Measurements from ENCODE around the gene LYVE1. TPM values are rescaled to one million over a fixed set of nuclear protein-coding genes. Genes with fewer than 3 reads are reported as not detected.

Gene LYVE1
- total and polyA plus RNA-seq, 4 donors, result 12.5 to 56.5 (median 31.3) TPM

GRCh38 chr11:10604340-10604748 is 35.9 kb upstream of the LYVE1 start:
- Histone ChIP-seq H3K27ac (ENCODE audit: low read depth, low read length) (no peak overlapping the region), H3K4me1 (ENCODE audit: control insufficient read depth, insufficient read depth, low read length) (peaks cover 9% of the 10 kb centered on the region), H3K9me3 (ENCODE audit: control insufficient read depth, insufficient read depth, low read length) (no peaks in the 10 kb centered on the region), H3K36me3 (ENCODE audit: control insufficient read depth, insufficient read depth, low read length) (no peaks in the 10 kb centered on the region), H3K27me3 (ENCODE audit: control insufficient read depth, insufficient read depth, low read length) (no peaks in the 10 kb centered on the region), H3K4me3 (ENCODE audit: low read depth, low read length) (no peak overlapping the region)
- 75% methylated on average over 8 of the region's 9 CpGs for WGBS (ENCODE audit: insufficient coverage)
- DNase-seq (ENCODE audit: low read depth in 4 of 6, low spot score in 6 of 6), result no peak

- no peaks in the 10 kb centered on the region for H3K27me3 ChIP-seq (ENCODE audit: control insufficient read depth, insufficient read depth, low read length)
- H3K4me1 ChIP-seq (ENCODE audit: control insufficient read depth, insufficient read depth, low read length), result peaks cover 9% of the 10 kb centered on the region
- WGBS (ENCODE audit: insufficient coverage), result 97% methylated on average over 3 of the region's 5 CpGs
- H3K9me3 ChIP-seq (ENCODE audit: control insufficient read depth, insufficient read depth, low read length), result no peaks in the 10 kb centered on the region
- H3K27ac ChIP-seq (ENCODE audit: low read depth, low read length), result no peak overlapping the region
- no peak for DNase-seq (ENCODE audit: low read depth in 4 of 6, low spot score in 6 of 6)
- no peaks in the 10 kb centered on the region for H3K36me3 ChIP-seq (ENCODE audit: control insufficient read depth, insufficient read depth, low read length)
- no peak overlapping the region for H3K4me3 ChIP-seq (ENCODE audit: low read depth, low read length)
Measured at GRCh38 chr11:10603721-10604297, 35.3 kb upstream of the LYVE1 start.

DNA sequence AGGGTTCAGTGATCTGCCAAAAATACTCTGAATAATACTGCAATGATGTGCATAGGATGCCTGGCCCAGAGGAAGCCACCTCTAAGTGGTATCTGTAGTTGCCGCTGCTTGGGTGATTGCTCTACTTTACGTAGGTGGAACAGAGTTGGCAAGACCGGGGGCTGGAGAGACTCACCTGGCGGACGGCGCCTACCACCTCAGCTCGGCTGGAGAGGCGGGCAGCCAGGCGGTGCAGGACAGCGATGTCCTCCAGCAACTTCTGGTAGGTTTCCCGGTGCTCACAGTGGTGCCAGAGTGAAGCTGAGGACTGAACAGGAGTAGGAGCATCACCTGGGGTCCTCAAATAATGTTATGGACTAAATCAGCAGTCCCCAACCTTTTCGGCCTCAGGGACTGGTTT is 34.5 kb upstream of the LYVE1 start:
- Histone ChIP-seq H3K4me1 (ENCODE audit: control insufficient read depth, insufficient read depth, low read length) (peaks cover 9% of the 10 kb centered on the region), H3K36me3 (ENCODE audit: control insufficient read depth, insufficient read depth, low read length) (no peaks in the 10 kb centered on the region), H3K9me3 (ENCODE audit: control insufficient read depth, insufficient read depth, low read length) (no peaks in the 10 kb centered on the region), H3K27ac (ENCODE audit: low read depth, low read length) (no peak overlapping the region), H3K4me3 (ENCODE audit: low read depth, low read length) (no peak overlapping the region), H3K27me3 (ENCODE audit: control insufficient read depth, insufficient read depth, low read length) (no peaks in the 10 kb centered on the region)
- DNase-seq (ENCODE audit: low read depth in 4 of 6, low spot score in 6 of 6), result no peak
- 99% methylated on average over 11 of the region's 12 CpGs for WGBS (ENCODE audit: insufficient coverage)

GRCh38 chr11:10602366-10602765 is 33.9 kb upstream of the LYVE1 start:
- no peaks in the 10 kb centered on the region for H3K36me3 ChIP-seq (ENCODE audit: control insufficient read depth, insufficient read depth, low read length)
- no peak for DNase-seq (ENCODE audit: low read depth in 4 of 6, low spot score in 6 of 6)
- H3K4me1 ChIP-seq (ENCODE audit: control insufficient read depth, insufficient read depth, low read length), result peaks cover 9% of the 10 kb centered on the region
- 87% methylated on average over 5 of the region's 7 CpGs for WGBS (ENCODE audit: insufficient coverage)
- no peak overlapping the region for H3K4me3 ChIP-seq (ENCODE audit: low read depth, low read length)
- H3K27me3 ChIP-seq (ENCODE audit: control insufficient read depth, insufficient read depth, low read length), result no peaks in the 10 kb centered on the region
- H3K9me3 ChIP-seq (ENCODE audit: control insufficient read depth, insufficient read depth, low read length), result no peaks in the 10 kb centered on the region
- H3K27ac ChIP-seq (ENCODE audit: low read depth, low read length), result no peak overlapping the region

DNA sequence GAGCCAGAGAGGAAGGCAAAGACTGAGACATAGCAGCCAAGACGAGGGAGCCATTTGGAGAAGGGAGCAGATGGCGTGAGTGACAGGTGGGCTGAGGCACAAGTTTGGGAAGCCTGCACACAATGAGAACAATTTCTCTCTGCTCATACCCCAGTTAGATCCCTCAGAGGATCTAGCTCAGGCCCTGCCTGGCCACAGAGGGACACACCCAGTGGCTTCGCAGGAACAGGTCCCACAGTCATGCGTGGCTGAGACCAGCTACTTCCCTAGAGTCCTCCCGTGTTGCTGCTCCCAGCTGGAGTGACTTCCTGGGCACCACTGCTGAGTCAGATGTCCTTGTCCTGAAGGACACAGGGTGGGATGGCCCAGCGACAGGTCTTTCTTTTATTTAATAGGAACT is 33.4 kb upstream of the LYVE1 start:
- no peaks in the 10 kb centered on the region for H3K36me3 ChIP-seq (ENCODE audit: control insufficient read depth, insufficient read depth, low read length)
- no peaks in the 10 kb centered on the region for H3K9me3 ChIP-seq (ENCODE audit: control insufficient read depth, insufficient read depth, low read length)
- H3K4me3 ChIP-seq (ENCODE audit: low read depth, low read length), result no peak overlapping the region
- WGBS (ENCODE audit: insufficient coverage), result 89% methylated on average over 6 of the region's 6 CpGs
- H3K4me1 ChIP-seq (ENCODE audit: control insufficient read depth, insufficient read depth, low read length), result peaks cover 5% of the 10 kb centered on the region
- no peak for DNase-seq (ENCODE audit: low read depth in 4 of 6, low spot score in 6 of 6)
- no peaks in the 10 kb centered on the region for H3K27me3 ChIP-seq (ENCODE audit: control insufficient read depth, insufficient read depth, low read length)
- no peak overlapping the region for H3K27ac ChIP-seq (ENCODE audit: low read depth, low read length)

DNA sequence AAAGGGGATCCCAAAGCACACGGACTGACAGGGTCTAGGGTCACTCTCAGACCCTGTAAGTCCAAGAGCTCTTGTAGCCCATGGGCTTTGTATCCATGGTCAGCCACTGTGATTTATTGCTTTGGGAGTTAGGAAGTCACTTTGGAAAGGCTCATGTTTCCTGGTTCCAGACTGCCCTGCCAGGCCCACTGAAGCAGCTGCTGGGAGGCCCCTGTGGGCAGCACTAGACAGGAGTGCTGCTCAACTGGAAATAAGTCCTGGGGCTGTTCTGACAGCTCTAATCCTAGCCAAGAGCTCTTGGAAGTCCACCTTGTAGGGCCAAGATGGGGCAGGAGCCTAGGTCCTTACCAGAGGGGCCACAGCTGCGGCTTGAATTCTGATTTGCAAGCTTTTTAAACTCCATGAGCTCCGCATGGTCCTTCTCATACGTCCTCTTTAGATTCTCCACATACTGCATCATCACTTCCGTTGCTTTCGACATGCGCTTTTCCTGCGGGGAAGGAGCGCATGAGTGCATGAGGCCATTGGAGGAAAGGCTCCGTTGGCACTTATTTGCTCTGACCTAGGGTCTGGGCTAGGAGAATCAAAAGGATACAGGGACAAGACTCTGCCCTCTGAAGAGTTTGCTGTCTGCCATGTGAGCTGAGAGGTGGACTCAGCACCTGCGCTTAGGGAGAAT is 32.2 kb upstream of the LYVE1 start:
- 88% methylated on average over 9 of the region's 11 CpGs for WGBS (ENCODE audit: insufficient coverage)
- Histone ChIP-seq H3K4me3 (ENCODE audit: low read depth, low read length) (no peak overlapping the region), H3K27me3 (ENCODE audit: control insufficient read depth, insufficient read depth, low read length) (no peaks in the 10 kb centered on the region), H3K27ac (ENCODE audit: low read depth, low read length) (no peak overlapping the region), H3K36me3 (ENCODE audit: control insufficient read depth, insufficient read depth, low read length) (no peaks in the 10 kb centered on the region), H3K4me1 (ENCODE audit: control insufficient read depth, insufficient read depth, low read length) (peaks cover 5% of the 10 kb centered on the region), H3K9me3 (ENCODE audit: control insufficient read depth, insufficient read depth, low read length) (no peaks in the 10 kb centered on the region)
- DNase-seq (ENCODE audit: low read depth in 4 of 6, low spot score in 6 of 6), result no peak

DNA sequence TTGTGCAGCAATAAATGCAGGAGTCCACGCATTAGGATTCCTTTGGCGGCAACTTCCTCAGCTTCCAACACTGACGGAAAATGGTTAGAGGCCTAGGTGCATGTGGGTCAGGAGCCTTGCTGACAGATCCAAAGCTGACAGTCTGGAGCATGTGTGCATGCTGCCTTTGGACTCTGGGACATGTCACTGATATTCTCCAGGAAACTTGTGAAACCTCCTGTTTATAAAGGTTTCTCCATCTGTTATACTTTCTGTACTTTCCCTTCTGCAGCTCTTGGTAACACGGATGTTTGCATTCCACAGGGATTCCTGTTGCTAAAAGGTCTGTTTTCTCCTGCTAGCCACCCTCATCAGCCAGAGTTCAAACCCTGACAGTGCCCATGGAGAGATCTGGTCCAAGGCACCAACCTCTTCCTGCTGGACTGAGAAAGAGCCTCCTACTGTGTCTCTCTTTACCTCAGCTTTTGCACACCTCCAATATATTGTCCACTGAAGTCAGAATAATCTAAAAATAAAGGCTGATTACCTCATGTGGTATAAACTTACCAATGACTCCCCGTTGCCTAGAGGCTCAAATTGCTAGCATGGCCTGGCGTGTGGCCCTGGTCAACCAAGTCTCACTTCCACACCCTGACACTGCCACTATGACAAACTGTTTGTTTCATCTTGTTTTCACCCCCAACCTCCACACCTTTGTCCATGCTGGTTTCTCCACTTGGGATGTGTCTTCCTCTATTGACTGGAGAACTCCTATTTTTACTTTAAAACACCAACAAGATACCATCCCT is 31.1 kb upstream of the LYVE1 start:
- H3K4me1 ChIP-seq (ENCODE audit: control insufficient read depth, insufficient read depth, low read length), result peaks cover 5% of the 10 kb centered on the region
- no peak overlapping the region for H3K27ac ChIP-seq (ENCODE audit: low read depth, low read length)
- 81% methylated on average over 6 of the region's 6 CpGs for WGBS (ENCODE audit: insufficient coverage)

GRCh38 chr11:10598816-10599215 is 30.4 kb upstream of the LYVE1 start:
- no peaks in the 10 kb centered on the region for H3K9me3 ChIP-seq (ENCODE audit: control insufficient read depth, insufficient read depth, low read length)
- no peak overlapping the region for H3K27ac ChIP-seq (ENCODE audit: low read depth, low read length)
- no peak overlapping the region for H3K4me3 ChIP-seq (ENCODE audit: low read depth, low read length)
- DNase-seq (ENCODE audit: low read depth in 4 of 6, low spot score in 6 of 6), result no peak
- WGBS (ENCODE audit: insufficient coverage), result 80% methylated on average over 4 of the region's 6 CpGs
- H3K4me1 ChIP-seq (ENCODE audit: control insufficient read depth, insufficient read depth, low read length), result peaks cover 5% of the 10 kb centered on the region
- H3K27me3 ChIP-seq (ENCODE audit: control insufficient read depth, insufficient read depth, low read length), result no peaks in the 10 kb centered on the region
- H3K36me3 ChIP-seq (ENCODE audit: control insufficient read depth, insufficient read depth, low read length), result no peaks in the 10 kb centered on the region

More for the DNA sequence above, 31.1 kb upstream of the LYVE1 start:
- Histone ChIP-seq H3K36me3 (ENCODE audit: control insufficient read depth, insufficient read depth, low read length) (no peaks in the 10 kb centered on the region), H3K9me3 (ENCODE audit: control insufficient read depth, insufficient read depth, low read length) (no peaks in the 10 kb centered on the region), H3K4me3 (ENCODE audit: low read depth, low read length) (no peak overlapping the region), H3K27me3 (ENCODE audit: control insufficient read depth, insufficient read depth, low read length) (no peaks in the 10 kb centered on the region)
- DNase-seq (ENCODE audit: low read depth in 4 of 6, low spot score in 6 of 6), result no peak

DNA sequence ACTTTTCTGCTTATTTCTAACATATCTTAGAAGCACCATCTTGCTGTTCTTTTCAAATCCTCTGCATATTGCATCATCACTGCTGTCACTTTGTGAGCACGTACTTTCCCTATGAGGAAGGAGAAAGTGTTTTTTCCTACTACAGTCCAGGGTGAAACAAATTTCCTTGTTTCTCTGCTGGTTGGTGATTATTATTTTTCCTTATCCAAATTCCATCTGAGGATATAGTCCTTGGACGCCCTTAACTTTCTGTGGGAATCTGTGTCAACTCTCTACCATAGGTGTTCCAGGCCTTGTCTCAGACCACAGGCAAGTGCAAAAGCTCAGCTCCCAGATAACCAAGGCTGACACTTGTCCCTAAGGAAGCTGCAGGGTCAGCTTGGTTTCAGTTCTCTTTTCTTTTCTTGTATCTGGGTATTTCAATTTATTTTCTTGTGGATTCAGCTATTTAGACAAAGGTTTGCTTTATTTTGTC is 29.4 kb upstream of the LYVE1 start:
- no peak for DNase-seq (ENCODE audit: low read depth in 4 of 6, low spot score in 6 of 6)
- no peak overlapping the region for H3K4me3 ChIP-seq (ENCODE audit: low read depth, low read length)
- WGBS (ENCODE audit: insufficient coverage), result 100% methylated on average over 1 of the region's 2 CpGs
- peaks cover 5% of the 10 kb centered on the region for H3K4me1 ChIP-seq (ENCODE audit: control insufficient read depth, insufficient read depth, low read length)
- H3K36me3 ChIP-seq (ENCODE audit: control insufficient read depth, insufficient read depth, low read length), result no peaks in the 10 kb centered on the region
- H3K27me3 ChIP-seq (ENCODE audit: control insufficient read depth, insufficient read depth, low read length), result no peaks in the 10 kb centered on the region
- H3K9me3 ChIP-seq (ENCODE audit: control insufficient read depth, insufficient read depth, low read length), result no peaks in the 10 kb centered on the region
- H3K27ac ChIP-seq (ENCODE audit: low read depth, low read length), result no peak overlapping the region
